PC-3 (cell line): ENCODE results near the gene TRIM44.

Experiments used
- EZH2 ChIP-seq: fragments of 300-600 bp; sonication (generic); IDR thresholded peaks from one replicate; pipeline ENCODE4 v1.6.1; 2017; ENCODE audit warnings: antibody characterized with exemption, mild to moderate bottlenecking, low read length; ENCODE audit not compliant: unreplicated experiment
- EZH2phosphoT487 ChIP-seq: fragments of 300-600 bp; sonication (generic); IDR thresholded peaks from 2 replicates; pipeline ENCODE4 v1.6.1; 2018; ENCODE audit warnings: mild to moderate bottlenecking, antibody characterized with exemption, low read length, borderline replicate concordance
- TF ChIP-seq, protein P1 (sequence below): fragments of 300-600 bp; sonication (generic); conservative IDR thresholded peaks from 2 replicates; pipeline ENCODE4 v1.5.1; 2017; ENCODE audit warnings: antibody characterized with exemption, low read depth, mild to moderate bottlenecking, low read length

DNA sequence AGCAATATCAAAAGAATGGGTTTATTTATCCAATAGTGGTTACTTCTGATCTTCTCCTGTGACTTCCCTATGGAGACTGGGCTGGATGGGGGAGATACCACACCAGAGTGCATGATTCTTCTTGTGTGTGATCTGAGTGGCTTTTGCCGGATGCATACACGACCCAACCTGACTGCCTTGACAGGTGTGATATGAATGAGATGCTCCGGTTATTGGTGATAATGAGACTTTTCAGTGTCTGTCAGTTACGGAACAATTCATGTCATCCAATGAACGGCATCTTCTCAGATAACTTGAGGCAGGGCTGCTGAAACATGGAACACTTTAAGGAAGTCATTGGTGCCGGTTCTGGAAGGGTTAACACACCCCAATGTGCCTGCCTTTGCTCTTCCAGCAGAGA, 26.6 kb upstream of the TRIM44 start:
- TF ChIP-seq, protein P1, sequence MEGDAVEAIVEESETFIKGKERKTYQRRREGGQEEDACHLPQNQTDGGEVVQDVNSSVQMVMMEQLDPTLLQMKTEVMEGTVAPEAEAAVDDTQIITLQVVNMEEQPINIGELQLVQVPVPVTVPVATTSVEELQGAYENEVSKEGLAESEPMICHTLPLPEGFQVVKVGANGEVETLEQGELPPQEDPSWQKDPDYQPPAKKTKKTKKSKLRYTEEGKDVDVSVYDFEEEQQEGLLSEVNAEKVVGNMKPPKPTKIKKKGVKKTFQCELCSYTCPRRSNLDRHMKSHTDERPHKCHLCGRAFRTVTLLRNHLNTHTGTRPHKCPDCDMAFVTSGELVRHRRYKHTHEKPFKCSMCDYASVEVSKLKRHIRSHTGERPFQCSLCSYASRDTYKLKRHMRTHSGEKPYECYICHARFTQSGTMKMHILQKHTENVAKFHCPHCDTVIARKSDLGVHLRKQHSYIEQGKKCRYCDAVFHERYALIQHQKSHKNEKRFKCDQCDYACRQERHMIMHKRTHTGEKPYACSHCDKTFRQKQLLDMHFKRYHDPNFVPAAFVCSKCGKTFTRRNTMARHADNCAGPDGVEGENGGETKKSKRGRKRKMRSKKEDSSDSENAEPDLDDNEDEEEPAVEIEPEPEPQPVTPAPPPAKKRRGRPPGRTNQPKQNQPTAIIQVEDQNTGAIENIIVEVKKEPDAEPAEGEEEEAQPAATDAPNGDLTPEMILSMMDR: no peak
- no peak for TF ChIP-seq EZH2
- TF ChIP-seq EZH2phosphoT487: no peak
